Psoas muscle (tissue), 8 donors: ENCODE data around the gene PDPR. TPM values are rescaled to one million over a fixed set of nuclear protein-coding genes. Genes with fewer than 3 reads are reported as not detected.
"Not testable (repeated sequence)": the region's sequence is repeated elsewhere in the genome, so short reads cannot be mapped to it uniquely, and the experiment has no call there.

Source experiments
- ATAC-seq, 4 donors: fragments of 200-7000 bp; cut with Tn5 transposase; one replicate each; pipeline ENCODE4 v1.9.1; 2020; ENCODE audit warnings: moderate library complexity in 3 of 4, mild to moderate bottlenecking in 2 of 4
- DNase-seq, 2 donors: peaks; one replicate each; pipeline ENCODE4 v3.0.0-alpha.2; 2020
- H3K27ac ChIP-seq: fragments of 200-600 bp; one replicate; pipeline ENCODE4 v1.8.0; 2022
- H3K27me3 ChIP-seq, 3 donors: fragments of 200-600 bp in 1 of 3; one replicate each; pipeline versions ENCODE4 v1.6.1 to v1.8.0; 2013 to 2022; ENCODE audit warnings: low read length in 2 of 3, mild to moderate bottlenecking in 2 of 3, moderate library complexity in 1 of 3; ENCODE audit not compliant: insufficient read depth in 3 of 3
- H3K36me3 ChIP-seq, 2 donors: fragments of 200-600 bp in 1 of 2; one replicate each; pipeline versions ENCODE4 v1.6.1 to v1.8.0; 2013 to 2022; ENCODE audit warnings: low read depth in 1 of 2, mild to moderate bottlenecking in 1 of 2, moderate library complexity in 1 of 2; ENCODE audit not compliant: insufficient read depth in 1 of 2
- H3K4me1 ChIP-seq: fragments of 200-600 bp; one replicate; pipeline ENCODE4 v1.8.0; 2022
- H3K4me3 ChIP-seq: fragments of 200-600 bp; one replicate; pipeline ENCODE4 v1.8.0; 2022; ENCODE audit warnings: mild to moderate bottlenecking
- H3K9me3 ChIP-seq: fragments of 200-600 bp; one replicate; pipeline ENCODE4 v1.8.0; 2022
- WGBS, 3 donors: extraction: QIAGEN DNeasy Blood & Tissue Kit; methylation state at CpG; one replicate each; pipeline versions ENCODE4 v1.1.6 to v1.1.7; 2013; 5-methylcytosine and 5-hydroxymethylcytosine counted together
- intact Hi-C, 2 donors: fragments of 100-400 bp; cut with DNase I; formaldehyde crosslinking; loops; one replicate each; pipeline versions ENCODE4 v1.11.0 to v1.14.2; 2022
- polyA plus RNA-seq, 3 donors: library from polyadenylated mRNA; stranded (reverse); fragments of 200-250 nt; gene quantifications; one replicate each; pipeline ENCODE4 v1.2.3, GENCODE V29; 2013
- total RNA-seq, 4 donors: library from RNA; stranded (reverse); fragmentation: NEBNext Ultra II Directional in 2 of 4; extraction: Animal tissue kit (Norgen Biotek cat#: 25700) in 2 of 4; gene quantifications; one replicate each; pipeline versions ENCODE4 v1.2.1 to v1.2.4, GENCODE V29; 2021 to 2023
- donor health status: healthy with polysubstance abuse.
- donor health status: DM: no; HTN: no; CAD: no; lungs with moderate emphysema.
- donor health status: Bipolar disorder and iron deficiency.
- donor health status: healthy.
- donor health status: DM: yes; HTN: yes; CAD: no.
- donor health status: DM: no; HTN: no; CAD: no.
- donor health status: DM: no; HTN: no; CAD: no.
- donor health status: DM: yes; HTN: yes; CAD: no.

The PDPR gene
- total and polyA plus RNA-seq, 7 donors: 6.9 to 53.6 (median 18.8) TPM

DNA sequence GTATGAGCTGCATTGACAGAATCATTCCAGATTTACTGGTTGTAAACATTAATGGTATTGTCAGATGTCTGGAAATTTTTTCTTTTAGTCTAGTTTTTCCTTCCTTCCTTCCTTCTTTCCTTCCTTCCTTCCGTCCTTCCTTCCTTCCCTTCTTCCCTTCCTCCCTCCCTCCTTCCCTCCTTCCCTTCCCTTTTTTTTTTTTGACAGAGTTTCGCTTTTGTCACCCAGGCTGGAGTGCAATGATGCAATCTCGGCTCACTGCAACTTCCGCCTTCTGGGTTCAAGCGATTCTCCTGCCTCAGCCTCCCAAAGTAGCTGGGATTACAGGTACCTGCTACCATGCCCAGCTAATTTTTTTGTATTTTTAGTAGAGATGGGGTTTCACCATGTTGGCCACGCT is 24.8 kb upstream of the PDPR start:
- H3K9me3 ChIP-seq, H3K27me3 ChIP-seq, H3K36me3 ChIP-seq, intact Hi-C loops, H3K27ac ChIP-seq, H3K4me1 ChIP-seq, H3K4me3 ChIP-seq, DNase-seq, ATAC-seq: not testable (repeated sequence)
- 72 to 86% (median 83%) methylated on average over 3 to 5 of the region's 6 CpGs for WGBS, 3 donors

- H3K27me3 ChIP-seq, H3K9me3 ChIP-seq, H3K4me1 ChIP-seq, H3K27ac ChIP-seq, ATAC-seq, intact Hi-C loops, H3K4me3 ChIP-seq, DNase-seq, H3K36me3 ChIP-seq: not testable (repeated sequence)
- WGBS, 3 donors: 58 to 72% (median 71%) methylated on average over 4 of the region's 4 CpGs
Observed at GRCh38 chr16:70091104-70091503, 23.0 kb upstream of the PDPR start.

GRCh38 chr16:70094096-70094495 is 20.0 kb upstream of the PDPR start:
- H3K27me3 ChIP-seq, H3K4me1 ChIP-seq, ATAC-seq, H3K36me3 ChIP-seq, H3K27ac ChIP-seq, H3K4me3 ChIP-seq, DNase-seq, intact Hi-C loops, H3K9me3 ChIP-seq: not testable (repeated sequence)
- 67 to 80% (median 68%) methylated on average over 1 of the region's 1 CpG for WGBS, 3 donors

DNA sequence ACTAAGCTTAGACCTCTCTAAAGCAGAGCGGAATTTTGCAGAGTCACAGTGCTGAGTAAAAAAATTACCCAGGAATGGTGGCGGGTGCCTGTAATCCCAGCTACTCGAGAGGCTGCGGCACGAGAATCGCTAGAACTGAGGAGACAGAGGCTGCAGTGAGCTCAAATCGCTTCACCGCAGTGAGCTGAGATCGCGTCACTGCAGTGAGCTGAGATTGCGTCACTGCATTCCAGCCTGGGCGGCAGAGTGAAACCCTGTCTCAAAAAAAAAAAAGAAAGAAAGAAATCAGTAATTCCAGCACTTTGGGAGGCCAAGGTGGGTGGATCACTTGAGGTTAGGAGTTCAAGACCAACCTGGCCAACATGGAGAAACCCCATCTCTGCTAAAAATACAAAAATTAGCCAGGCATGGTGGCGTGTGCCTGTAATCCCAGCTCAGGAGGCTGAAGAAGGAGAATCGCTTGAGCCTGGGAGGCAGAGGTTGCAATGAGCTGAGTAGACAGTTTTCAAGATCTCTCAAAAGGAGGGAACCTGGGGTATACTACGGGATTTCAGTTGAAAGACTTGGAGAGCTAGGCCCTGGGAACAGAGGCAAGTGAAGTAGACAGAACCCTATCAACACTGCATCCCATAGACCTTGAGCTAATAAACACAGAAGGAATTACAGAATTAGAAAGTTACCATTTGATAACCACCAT is 4.4 kb upstream of the PDPR start:
- WGBS, 3 donors: 78 to 81% (median 79%) methylated on average over 15 of the region's 15 CpGs
- H3K27me3 ChIP-seq, intact Hi-C loops, DNase-seq, H3K4me1 ChIP-seq, ATAC-seq, H3K9me3 ChIP-seq, H3K4me3 ChIP-seq, H3K36me3 ChIP-seq, H3K27ac ChIP-seq: not testable (repeated sequence)

GRCh38 chr16:70112162-70112561 is 2.0 kb upstream of the PDPR start:
- DNase-seq, H3K4me3 ChIP-seq, H3K27me3 ChIP-seq, intact Hi-C loops, H3K27ac ChIP-seq, H3K9me3 ChIP-seq, ATAC-seq, H3K36me3 ChIP-seq, H3K4me1 ChIP-seq: not testable (repeated sequence)
- 95 to 100% (median 99%) methylated on average over 4 to 6 of the region's 6 CpGs for WGBS, 3 donors

DNA sequence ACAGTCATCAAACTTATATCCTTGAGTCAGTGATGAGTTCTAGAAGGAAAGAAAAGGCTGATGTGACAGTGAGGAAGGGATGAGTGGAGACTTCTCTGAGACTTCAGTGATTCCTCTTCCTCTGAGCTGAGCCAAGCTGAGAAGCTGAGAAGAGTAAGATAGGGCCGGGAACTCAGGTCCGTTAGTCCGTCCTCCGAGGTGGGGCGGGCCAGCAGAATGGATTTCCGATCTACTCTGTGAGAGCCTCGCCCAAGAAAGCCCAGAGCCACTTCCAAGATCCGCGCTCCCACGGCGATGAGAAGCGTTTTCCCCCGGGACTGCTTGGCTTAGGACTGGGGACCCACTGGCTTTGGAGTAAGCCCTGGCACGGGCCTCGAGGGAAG is 542 bp upstream of the PDPR start:
- intact Hi-C loops, H3K27me3 ChIP-seq, H3K9me3 ChIP-seq, H3K36me3 ChIP-seq, DNase-seq, H3K4me1 ChIP-seq: not testable (repeated sequence)
- Histone ChIP-seq H3K4me3 (peak overlapping the region; percentile 77), H3K27ac (peak overlapping the region; percentile 77)
- 0% methylated on average over 2 of the region's 15 CpGs; no CpG with 5 or more reads in 2 of the 3 donors for WGBS, 3 donors
- ATAC-seq: peak; percentile 42 to 61 (median 44)

- H3K27ac ChIP-seq, DNase-seq, ATAC-seq, H3K4me1 ChIP-seq, H3K4me3 ChIP-seq, H3K27me3 ChIP-seq, intact Hi-C loops, H3K9me3 ChIP-seq: not testable (repeated sequence)
- WGBS, 3 donors: 53 to 67% (median 57%) methylated on average over 6 of the region's 6 CpGs
- peaks cover 5 to 27% of the 10 kb centered on the region in 2 donors for H3K36me3 ChIP-seq
Observed at GRCh38 chr16:70118354-70118753, 4.2 kb downstream of the PDPR start.

- H3K27me3 ChIP-seq, intact Hi-C loops, H3K4me3 ChIP-seq, ATAC-seq, DNase-seq, H3K4me1 ChIP-seq, H3K9me3 ChIP-seq, H3K27ac ChIP-seq: not testable (repeated sequence)
- 92 to 99% (median 96%) methylated on average over 3 of the region's 3 CpGs for WGBS, 3 donors
- H3K36me3 ChIP-seq: peaks cover 5 to 31% of the 10 kb centered on the region in 2 donors
Observed at GRCh38 chr16:70118776-70119175, 4.6 kb downstream of the PDPR start.

GRCh38 chr16:70120398-70120797 is 6.3 kb downstream of the PDPR start:
- intact Hi-C loops, H3K27me3 ChIP-seq, H3K4me3 ChIP-seq, ATAC-seq, H3K4me1 ChIP-seq, H3K9me3 ChIP-seq, H3K27ac ChIP-seq, DNase-seq: not testable (repeated sequence)
- 80 to 92% (median 83%) methylated on average over 8 of the region's 8 CpGs for WGBS, 3 donors
- H3K36me3 ChIP-seq: peaks cover 5 to 47% of the 10 kb centered on the region in 2 donors

DNA sequence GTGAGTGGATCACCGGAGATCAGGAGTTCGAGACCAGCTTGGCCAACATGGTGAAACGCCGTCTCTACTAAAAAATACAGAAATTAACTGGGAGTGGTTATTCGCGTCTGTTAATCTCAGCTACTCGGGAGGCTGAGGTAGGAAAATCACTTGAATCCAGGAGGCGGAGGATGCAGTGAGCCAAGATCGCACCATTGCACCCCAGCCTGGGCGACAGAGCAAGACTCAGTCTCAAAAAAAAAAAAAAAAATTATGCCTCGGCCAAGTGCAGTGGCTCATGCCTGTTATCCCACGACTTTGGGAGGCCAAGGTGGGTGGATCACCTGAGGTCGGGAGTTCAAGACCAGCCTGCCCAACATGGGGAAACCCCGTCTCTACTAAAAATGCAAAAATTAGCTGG is 9.7 kb downstream of the PDPR start:
- H3K27me3 ChIP-seq, H3K4me1 ChIP-seq, H3K27ac ChIP-seq, H3K4me3 ChIP-seq, ATAC-seq, intact Hi-C loops, H3K9me3 ChIP-seq, DNase-seq: not testable (repeated sequence)
- 88 to 93% (median 92%) methylated on average over 14 of the region's 14 CpGs for WGBS, 3 donors
- H3K36me3 ChIP-seq: peaks cover 5 to 79% of the 10 kb centered on the region in 2 donors

- peaks cover 5 to 95% of the 10 kb centered on the region in 2 donors for H3K36me3 ChIP-seq
- DNase-seq, H3K27ac ChIP-seq, H3K27me3 ChIP-seq, intact Hi-C loops, H3K4me3 ChIP-seq, H3K4me1 ChIP-seq, ATAC-seq, H3K9me3 ChIP-seq: not testable (repeated sequence)
- WGBS, 3 donors: 91 to 97% (median 94%) methylated on average over 11 of the region's 11 CpGs
Observed at GRCh38 chr16:70126226-70126625, 12.1 kb downstream of the PDPR start.
